Fibroblast of lung (primary cell): ENCODE measurements around the gene DDIT4. TPM values are rescaled to one million over a fixed set of nuclear protein-coding genes. Genes with fewer than 3 reads are reported as not detected.
A peak's percentile ranks its signal among the peaks of the same experiment; 100 is the strongest.

Source experiments
- DNase-seq, 2 donors: peaks; one replicate each; pipeline versions ENCODE4 v3.0.0 to v3.0.0-alpha.2; 2010; ENCODE audit warnings: low read depth in 2 of 2
- H2AFZ ChIP-seq: 2 replicates; pipeline ENCODE4 v1.5.1; 2012; ENCODE audit warnings: low read length, control low read depth, inconsistent platforms
- H3K27ac ChIP-seq: 2 replicates; pipeline ENCODE4 v1.5.1; 2011; ENCODE audit warnings: low read length, control low read depth; ENCODE audit not compliant: insufficient read depth
- H3K27me3 ChIP-seq: 2 replicates; pipeline ENCODE4 v1.5.1; 2011; ENCODE audit warnings: mild to moderate bottlenecking, low read length; ENCODE audit not compliant: control insufficient read depth, insufficient read depth
- H3K36me3 ChIP-seq: 2 replicates; pipeline ENCODE4 v1.5.1; 2011; ENCODE audit warnings: low read length; ENCODE audit not compliant: control insufficient read depth, insufficient read depth
- H3K4me1 ChIP-seq: 2 replicates; pipeline ENCODE4 v1.5.1; 2011; ENCODE audit warnings: low read length; ENCODE audit not compliant: control insufficient read depth, insufficient read depth; ENCODE audit errors: extremely low read depth
- H3K4me2 ChIP-seq: 2 replicates; pipeline ENCODE4 v1.5.1; 2011; ENCODE audit warnings: low read length, control low read depth; ENCODE audit not compliant: insufficient read depth; ENCODE audit errors: extremely low read depth
- H3K4me3 ChIP-seq, 4 experiments: fragments of 200-600 bp in 1 of 4; sonication (generic) in 1 of 4; replicated peaks in 1 of 4; 2 replicates each; pipeline ENCODE4 v1.5.1; 2011 to 2016; ENCODE audit warnings: low read length in 4 of 4, low read depth in 3 of 4, mild to moderate bottlenecking in 3 of 4, control low read depth in 2 of 4, inconsistent platforms in 1 of 4, mixed read lengths in 1 of 4; ENCODE audit not compliant: insufficient read depth in 1 of 4; ENCODE audit errors: control extremely low read depth in 1 of 4
- H3K79me2 ChIP-seq: 2 replicates; pipeline ENCODE4 v1.5.1; 2012; ENCODE audit warnings: mild to moderate bottlenecking, low read length, inconsistent platforms; ENCODE audit not compliant: control insufficient read depth, insufficient read depth
- H3K9ac ChIP-seq: 2 replicates; pipeline ENCODE4 v1.5.1; 2011; ENCODE audit warnings: mild to moderate bottlenecking, low read length, control low read depth; ENCODE audit not compliant: insufficient read depth
- H3K9me3 ChIP-seq: 2 replicates; pipeline ENCODE4 v1.5.1; 2012; ENCODE audit warnings: low read depth, low read length; ENCODE audit not compliant: control insufficient read depth, insufficient read depth
- H4K20me1 ChIP-seq: 2 replicates; pipeline ENCODE4 v1.5.1; 2011; ENCODE audit warnings: low read length; ENCODE audit not compliant: control insufficient read depth, insufficient read depth; ENCODE audit errors: extremely low read depth
- CTCF ChIP-seq, 2 donors: IDR thresholded peaks in 1 of 2; conservative IDR thresholded peaks in 1 of 2; 1 replicate in 1 of 2; 2 replicates in 1 of 2; pipeline ENCODE4 v1.5.1; 2011 to 2012; ENCODE audit warnings: low read length in 2 of 2, control low read depth in 1 of 2, inconsistent platforms in 1 of 2, low read depth in 1 of 2, mild to moderate bottlenecking in 1 of 2
- EZH2 ChIP-seq: IDR thresholded peaks from 2 replicates; pipeline ENCODE4 v1.5.1; 2012; ENCODE audit warnings: low read length, control low read depth, mild to moderate bottlenecking; ENCODE audit errors: missing control alignments
- polyA plus RNA-seq, 2 donors: library from polyadenylated mRNA; depleted of rRNA in 1 of 2; stranded (reverse) in 1 of 2; unstranded in 1 of 2; fragments of >200 nt; gene quantifications; 2 replicates each; pipeline ENCODE4 v1.2.1, GENCODE V29; 2011 to 2012; ENCODE audit warnings: missing spikeins in 1 of 2
- total RNA-seq: library from RNA; depleted of rRNA; stranded (reverse); fragments of >200 nt; gene quantifications from 2 replicates; pipeline ENCODE4 v1.2.1, GENCODE V29; 2014

Gene DDIT4
- total and polyA plus RNA-seq, 2 donors (not counting 1 experiment from before 2014, with no cell fraction given) = 51.3 to 662 TPM

- peak overlapping the region in 2 of 4 experiments; percentile 32 to 62 for H3K4me3 ChIP-seq
- no peaks in the 10 kb centered on the region for H3K9me3 ChIP-seq
- H4K20me1 ChIP-seq = no peaks in the 10 kb centered on the region
- no peaks in the 10 kb centered on the region for H3K36me3 ChIP-seq
- peaks cover 20% of the 10 kb centered on the region for H3K4me1 ChIP-seq
- H2AFZ ChIP-seq = peak overlapping the region; percentile 67
- H3K27ac ChIP-seq = peak overlapping the region; percentile 88
- peak overlapping the region; percentile 52 for H3K4me2 ChIP-seq
- peak; percentile 52 to 99 for DNase-seq
- no peaks in the 10 kb centered on the region for H3K27me3 ChIP-seq
- peak overlapping the region; percentile 41 for H3K9ac ChIP-seq
- TF ChIP-seq CTCF (conservative IDR thresholded peaks at IDR 0.05 in 1 of 2, IDR thresholded peaks at IDR 0.05 in 1 of 2; ENCODE audit: low read depth in 1 of 2, low read length in 2 of 2) (peak in 1 of 2 donors; percentile 0), EZH2 (no peak)
- H3K79me2 ChIP-seq = no peaks in the 10 kb centered on the region
These were observed 13.3 kb upstream of the DDIT4 start for GRCh38 chr10:72260239-72260975.

- Histone ChIP-seq H3K36me3 (no peaks in the 10 kb centered on the region), H3K4me3 (peak overlapping the region; percentile 32 to 62 (median 44)), H3K27ac (peak overlapping the region; percentile 88), H3K9me3 (no peaks in the 10 kb centered on the region), H3K4me1 (peaks cover 20% of the 10 kb centered on the region), H3K79me2 (no peaks in the 10 kb centered on the region), H3K9ac (peak overlapping the region; percentile 71), H4K20me1 (no peaks in the 10 kb centered on the region), H2AFZ (peak overlapping the region; percentile 70), H3K27me3 (no peaks in the 10 kb centered on the region), H3K4me2 (peak overlapping the region; percentile 79)
- DNase-seq = peak in 1 of 2 donors; percentile 56
- TF ChIP-seq CTCF (conservative IDR thresholded peaks at IDR 0.05 in 1 of 2, IDR thresholded peaks at IDR 0.05 in 1 of 2; ENCODE audit: low read depth in 1 of 2, low read length in 2 of 2) = no peak
- TF ChIP-seq EZH2 = no peak
These were observed 12.5 kb upstream of the DDIT4 start for GRCh38 chr10:72260976-72261783.

GRCh38 chr10:72261784-72262404 is 11.8 kb upstream of the DDIT4 start:
- no peak for TF ChIP-seq EZH2
- TF ChIP-seq CTCF (conservative IDR thresholded peaks at IDR 0.05 in 1 of 2, IDR thresholded peaks at IDR 0.05 in 1 of 2; ENCODE audit: low read depth in 1 of 2, low read length in 2 of 2) = no peak
- no peaks in the 10 kb centered on the region for H3K36me3 ChIP-seq
- H3K27me3 ChIP-seq = no peaks in the 10 kb centered on the region
- peaks cover 20% of the 10 kb centered on the region for H3K4me1 ChIP-seq
- H3K79me2 ChIP-seq = no peaks in the 10 kb centered on the region
- H4K20me1 ChIP-seq = no peaks in the 10 kb centered on the region
- H3K4me3 ChIP-seq = no peak overlapping the region
- H2AFZ ChIP-seq = no peak overlapping the region
- H3K9me3 ChIP-seq = no peaks in the 10 kb centered on the region
- DNase-seq = no peak
- H3K9ac ChIP-seq = no peak overlapping the region
- H3K4me2 ChIP-seq = peak overlapping the region; percentile 79
- peak overlapping the region; percentile 88 for H3K27ac ChIP-seq
